DND-41 (cell line): ENCODE measurements around the gene NOS1.

Source experiments
- ATAC-seq: fragments of 200-7000 bp; cut with Tn5 transposase; 3 replicates; pipeline ENCODE4 v1.9.1; 2021; ENCODE audit warnings: low read depth; ENCODE audit not compliant: insufficient read depth
- DNase-seq: peaks from one replicate; pipeline ENCODE4 v3.0.0-alpha.2; 2020
- H2AFZ ChIP-seq: 2 replicates; pipeline ENCODE4 v1.6.0; 2012; ENCODE audit warnings: low read depth, low read length
- H3K27ac ChIP-seq: 2 replicates; pipeline ENCODE4 v1.5.1; 2012; ENCODE audit warnings: low read length, inconsistent platforms
- H3K27me3 ChIP-seq: fragments of 200-600 bp; sonication (generic); 2 replicates; pipeline ENCODE4 v1.6.0; 2012; ENCODE audit warnings: low read length, mild to moderate bottlenecking, inconsistent platforms; ENCODE audit not compliant: insufficient read depth, poor library complexity
- H3K36me3 ChIP-seq: 2 replicates; pipeline ENCODE4 v1.5.1; 2012; ENCODE audit warnings: low read length, inconsistent platforms; ENCODE audit not compliant: insufficient read depth
- H3K4me1 ChIP-seq: 2 replicates; pipeline ENCODE4 v1.5.1; 2012; ENCODE audit warnings: mild to moderate bottlenecking, low read length; ENCODE audit not compliant: insufficient read depth
- H3K4me2 ChIP-seq: 2 replicates; pipeline ENCODE4 v1.6.0; 2012; ENCODE audit warnings: mild to moderate bottlenecking, moderate library complexity, low read length, inconsistent platforms; ENCODE audit not compliant: insufficient read depth
- H3K4me3 ChIP-seq, 2 experiments: fragments of 200-600 bp in 1 of 2; shearing (Covaris generic) in 1 of 2; 2 replicates each; pipeline ENCODE4 v1.5.1; 2012 to 2016; ENCODE audit warnings: inconsistent platforms in 2 of 2, low read length in 2 of 2, mild to moderate bottlenecking in 2 of 2, low read depth in 1 of 2, moderate library complexity in 1 of 2
- H3K79me2 ChIP-seq: 2 replicates; pipeline ENCODE4 v1.6.0; 2012; ENCODE audit warnings: low read length, inconsistent platforms; ENCODE audit not compliant: insufficient read depth
- H3K9ac ChIP-seq: 2 replicates; pipeline ENCODE4 v1.6.0; 2012; ENCODE audit warnings: low read depth, mild to moderate bottlenecking, inconsistent platforms, low read length, moderate library complexity
- H3K9me3 ChIP-seq: 2 replicates; pipeline ENCODE4 v1.5.1; 2012; ENCODE audit warnings: low read length, moderate library complexity, mild to moderate bottlenecking, inconsistent platforms; ENCODE audit not compliant: insufficient read depth, severe bottlenecking
- H4K20me1 ChIP-seq: 2 replicates; pipeline ENCODE4 v1.6.0; 2012; ENCODE audit warnings: low read length; ENCODE audit not compliant: insufficient read depth
- EZH2 ChIP-seq: IDR thresholded peaks from 3 replicates; pipeline ENCODE4 v1.6.1; 2012; ENCODE audit warnings: borderline replicate concordance, low read depth, mild to moderate bottlenecking, moderate library complexity, low read length, inconsistent platforms; ENCODE audit not compliant: severe bottlenecking
- TF ChIP-seq, protein P1 (sequence below): IDR thresholded peaks from 2 replicates; pipeline ENCODE4 v1.5.1; 2012; ENCODE audit warnings: borderline replicate concordance, low read length, moderate library complexity, mild to moderate bottlenecking; ENCODE audit not compliant: poor library complexity, severe bottlenecking; ENCODE audit errors: extremely low read depth

Gene NOS1

GRCh38 chr12:117309276-117309925, 52.0 kb downstream of the NOS1 start:
- H3K4me3 ChIP-seq, result no peak overlapping the region
- H3K4me1 ChIP-seq, result no peaks in the 10 kb centered on the region
- H4K20me1 ChIP-seq, result no peaks in the 10 kb centered on the region
- no peak overlapping the region for H3K4me2 ChIP-seq
- no peaks in the 10 kb centered on the region for H3K36me3 ChIP-seq
- TF ChIP-seq, protein P1, sequence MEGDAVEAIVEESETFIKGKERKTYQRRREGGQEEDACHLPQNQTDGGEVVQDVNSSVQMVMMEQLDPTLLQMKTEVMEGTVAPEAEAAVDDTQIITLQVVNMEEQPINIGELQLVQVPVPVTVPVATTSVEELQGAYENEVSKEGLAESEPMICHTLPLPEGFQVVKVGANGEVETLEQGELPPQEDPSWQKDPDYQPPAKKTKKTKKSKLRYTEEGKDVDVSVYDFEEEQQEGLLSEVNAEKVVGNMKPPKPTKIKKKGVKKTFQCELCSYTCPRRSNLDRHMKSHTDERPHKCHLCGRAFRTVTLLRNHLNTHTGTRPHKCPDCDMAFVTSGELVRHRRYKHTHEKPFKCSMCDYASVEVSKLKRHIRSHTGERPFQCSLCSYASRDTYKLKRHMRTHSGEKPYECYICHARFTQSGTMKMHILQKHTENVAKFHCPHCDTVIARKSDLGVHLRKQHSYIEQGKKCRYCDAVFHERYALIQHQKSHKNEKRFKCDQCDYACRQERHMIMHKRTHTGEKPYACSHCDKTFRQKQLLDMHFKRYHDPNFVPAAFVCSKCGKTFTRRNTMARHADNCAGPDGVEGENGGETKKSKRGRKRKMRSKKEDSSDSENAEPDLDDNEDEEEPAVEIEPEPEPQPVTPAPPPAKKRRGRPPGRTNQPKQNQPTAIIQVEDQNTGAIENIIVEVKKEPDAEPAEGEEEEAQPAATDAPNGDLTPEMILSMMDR, result no peak
- TF ChIP-seq EZH2, result no peak
- H3K27ac ChIP-seq, result no peak overlapping the region
- H3K9me3 ChIP-seq, result no peaks in the 10 kb centered on the region
- DNase-seq, result no peak
- no peak overlapping the region for H2AFZ ChIP-seq
- no peaks in the 10 kb centered on the region for H3K27me3 ChIP-seq
- no peak overlapping the region for H3K9ac ChIP-seq
- ATAC-seq, result no peak
- no peaks in the 10 kb centered on the region for H3K79me2 ChIP-seq

DNA sequence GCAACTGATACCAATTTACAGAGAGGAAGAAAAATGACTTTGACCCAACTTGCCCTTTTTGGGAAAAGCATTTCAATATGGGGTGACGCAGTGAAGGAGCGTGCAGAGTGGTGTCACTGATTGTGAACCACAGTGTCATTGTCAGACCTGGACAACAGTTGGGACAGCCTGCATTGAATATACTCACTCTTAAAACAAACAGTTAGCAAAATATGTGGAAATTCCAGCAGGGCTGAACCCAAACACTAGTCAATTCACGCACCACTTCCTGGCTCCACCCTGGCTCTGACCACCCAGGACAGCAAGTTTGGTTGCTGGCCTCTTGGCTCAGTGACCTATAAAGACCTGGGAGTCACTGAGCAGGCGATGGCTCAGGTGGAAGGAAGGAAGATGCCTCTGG, 61.3 kb downstream of the NOS1 start:
- no peak for TF ChIP-seq EZH2
- TF ChIP-seq, protein P1, result no peak
- no peak for ATAC-seq
- no peaks in the 10 kb centered on the region for H3K27me3 ChIP-seq
- H3K4me2 ChIP-seq, result no peak overlapping the region
- no peak overlapping the region for H3K4me3 ChIP-seq
- no peak for DNase-seq
- no peaks in the 10 kb centered on the region for H3K9me3 ChIP-seq
- no peak overlapping the region for H3K27ac ChIP-seq
- no peak overlapping the region for H2AFZ ChIP-seq
- no peaks in the 10 kb centered on the region for H3K36me3 ChIP-seq
- H3K79me2 ChIP-seq, result no peaks in the 10 kb centered on the region
- no peaks in the 10 kb centered on the region for H3K4me1 ChIP-seq
- H4K20me1 ChIP-seq, result no peaks in the 10 kb centered on the region
- H3K9ac ChIP-seq, result no peak overlapping the region

DNA sequence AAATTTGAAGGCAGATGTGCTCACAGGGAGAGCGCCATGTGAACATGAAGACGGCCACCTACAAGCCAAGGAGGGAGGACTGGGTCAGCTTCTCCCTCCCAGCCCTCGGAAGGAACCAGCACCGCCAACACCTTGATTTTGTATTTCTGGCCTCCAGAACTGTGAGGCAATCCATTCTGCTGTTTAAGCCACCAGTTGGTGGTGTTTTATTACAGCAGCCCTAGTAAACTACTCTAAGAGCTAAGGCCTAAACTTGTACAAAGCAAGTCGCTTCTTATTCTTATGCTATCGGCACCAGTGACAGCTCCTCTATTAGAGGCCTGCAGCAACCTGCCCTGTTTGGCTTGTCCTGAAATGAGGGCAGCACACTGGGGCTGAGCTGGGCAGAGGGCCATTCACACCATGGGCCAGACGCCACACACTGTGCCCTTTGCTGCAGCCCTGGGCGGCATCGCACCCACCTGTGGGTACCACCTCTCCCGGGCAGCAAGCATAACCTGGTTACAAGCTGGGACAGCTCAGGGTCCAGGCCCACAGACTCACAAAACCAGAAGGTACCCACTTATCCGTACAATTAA, 62.7 kb downstream of the NOS1 start:
- no peaks in the 10 kb centered on the region for H3K79me2 ChIP-seq
- H3K4me1 ChIP-seq, result no peaks in the 10 kb centered on the region
- no peak overlapping the region for H2AFZ ChIP-seq
- no peaks in the 10 kb centered on the region for H4K20me1 ChIP-seq
- TF ChIP-seq, protein P1, result no peak
- no peak for TF ChIP-seq EZH2
- no peaks in the 10 kb centered on the region for H3K9me3 ChIP-seq
- H3K4me3 ChIP-seq, result no peak overlapping the region
- H3K4me2 ChIP-seq, result no peak overlapping the region
- no peaks in the 10 kb centered on the region for H3K36me3 ChIP-seq
- ATAC-seq, result no peak
- H3K27ac ChIP-seq, result no peak overlapping the region
- H3K27me3 ChIP-seq, result no peaks in the 10 kb centered on the region
- H3K9ac ChIP-seq, result no peak overlapping the region
- DNase-seq, result no peak
